Esophagus (tissue), 2 donors: Measurements from ENCODE around the gene ZCCHC7. TPM values are rescaled to one million over a fixed set of nuclear protein-coding genes. Genes with fewer than 3 reads are reported as not detected.

ENCODE experiments used
- H3K27ac ChIP-seq, 2 donors: one replicate each; pipeline ENCODE4 v1.5.1; 2013; ENCODE audit warnings: low read depth in 2 of 2, mild to moderate bottlenecking in 2 of 2, inconsistent platforms in 1 of 2, low read length in 1 of 2, moderate library complexity in 1 of 2
- H3K27me3 ChIP-seq, 2 donors: one replicate each; pipeline ENCODE4 v1.6.1; 2013; ENCODE audit warnings: low read length in 2 of 2, control low read depth in 1 of 2, mild to moderate bottlenecking in 1 of 2; ENCODE audit not compliant: insufficient read depth in 2 of 2, control insufficient read depth in 1 of 2
- H3K36me3 ChIP-seq, 2 donors: one replicate each; pipeline ENCODE4 v1.6.1; 2013; ENCODE audit warnings: low read length in 1 of 2; ENCODE audit not compliant: control insufficient read depth in 2 of 2, insufficient read depth in 2 of 2
- H3K4me1 ChIP-seq, 2 donors: one replicate each; pipeline ENCODE4 v1.6.1; 2013; ENCODE audit warnings: low read length in 1 of 2; ENCODE audit not compliant: control insufficient read depth in 2 of 2, insufficient read depth in 2 of 2
- H3K4me3 ChIP-seq, 2 donors: one replicate each; pipeline ENCODE4 v1.5.1; 2013; ENCODE audit warnings: low read length in 2 of 2, mild to moderate bottlenecking in 2 of 2, low read depth in 1 of 2, moderate library complexity in 1 of 2
- H3K9me3 ChIP-seq, 2 donors: one replicate each; pipeline ENCODE4 v1.6.1; 2013; ENCODE audit warnings: mild to moderate bottlenecking in 2 of 2, low read depth in 1 of 2, low read length in 1 of 2, moderate library complexity in 1 of 2; ENCODE audit not compliant: control insufficient read depth in 2 of 2, insufficient read depth in 1 of 2
- WGBS, 2 donors: extraction: QIAGEN DNeasy Blood & Tissue Kit; methylation state at CpG; one replicate each; pipeline ENCODE4 v1.1.7; 2013; 5-methylcytosine and 5-hydroxymethylcytosine counted together
- polyA plus RNA-seq, 2 donors: library from polyadenylated mRNA; stranded (reverse); fragments of 200-250 nt; gene quantifications; one replicate each; pipeline ENCODE4 v1.2.3, GENCODE V29; 2013
- donor health status: healthy with polysubstance abuse.
- donor health status: Bipolar disorder and iron deficiency.

ZCCHC7 gene
- polyA plus RNA-seq, 2 donors, result 5.4 to 5.7 TPM

GRCh38 chr9:37146410-37146809 is 26.0 kb downstream of the ZCCHC7 start:
- H3K4me1 ChIP-seq, result no peaks in the 10 kb centered on the region
- H3K36me3 ChIP-seq, result no peaks in the 10 kb centered on the region
- no peaks in the 10 kb centered on the region for H3K27me3 ChIP-seq
- no peak overlapping the region for H3K27ac ChIP-seq
- H3K9me3 ChIP-seq, result no peaks in the 10 kb centered on the region
- 30 to 40% methylated on average over 2 of the region's 2 CpGs for WGBS, 2 donors
- H3K4me3 ChIP-seq, result no peak overlapping the region

- H3K9me3 ChIP-seq, result no peaks in the 10 kb centered on the region
- H3K27me3 ChIP-seq, result no peaks in the 10 kb centered on the region
- no peaks in the 10 kb centered on the region for H3K4me1 ChIP-seq
- no peak overlapping the region for H3K27ac ChIP-seq
- no peak overlapping the region for H3K4me3 ChIP-seq
- no peaks in the 10 kb centered on the region for H3K36me3 ChIP-seq
- 90 to 92% methylated on average over 2 of the region's 2 CpGs for WGBS, 2 donors
Observed at GRCh38 chr9:37148181-37148580, 27.8 kb downstream of the ZCCHC7 start.

DNA sequence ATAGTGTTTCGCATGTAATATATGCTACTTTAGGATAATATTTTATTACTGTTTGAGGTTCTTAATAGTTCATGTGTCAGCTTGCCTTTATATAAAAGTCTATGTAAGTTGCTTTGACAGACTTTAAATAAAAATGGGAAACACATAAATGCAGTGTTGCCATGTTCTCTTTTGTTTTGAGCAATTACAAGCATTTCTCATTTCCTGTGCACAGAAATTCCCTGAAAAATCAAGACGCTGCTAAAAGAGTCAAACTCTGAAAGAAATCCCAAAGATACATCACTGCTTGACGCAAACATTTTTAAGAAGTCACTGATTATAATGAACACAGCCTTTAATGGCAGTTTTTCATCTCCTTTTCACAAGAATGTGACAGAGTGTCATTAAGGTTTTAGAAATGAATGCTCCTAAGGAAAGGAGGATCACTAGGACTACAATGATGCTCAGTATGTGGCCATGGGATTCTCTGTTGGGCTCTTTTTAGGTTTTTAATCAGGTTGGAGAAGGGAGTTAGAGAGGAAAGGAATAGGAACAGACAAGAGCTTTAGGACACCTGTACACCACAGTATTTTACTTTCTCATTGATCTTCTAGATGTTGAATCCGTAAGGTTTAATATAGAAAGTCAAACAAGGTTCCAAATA is 29.4 kb downstream of the ZCCHC7 start:
- Histone ChIP-seq H3K9me3 (no peaks in the 10 kb centered on the region), H3K4me1 (no peaks in the 10 kb centered on the region), H3K36me3 (no peaks in the 10 kb centered on the region), H3K27me3 (no peaks in the 10 kb centered on the region), H3K27ac (no peak overlapping the region), H3K4me3 (no peak overlapping the region)
- 85 to 91% methylated on average over 4 of the region's 4 CpGs for WGBS, 2 donors

GRCh38 chr9:37150415-37150814 is 30.0 kb downstream of the ZCCHC7 start:
- Histone ChIP-seq H3K4me3 (no peak overlapping the region), H3K9me3 (no peaks in the 10 kb centered on the region), H3K36me3 (no peaks in the 10 kb centered on the region), H3K4me1 (no peaks in the 10 kb centered on the region), H3K27me3 (no peaks in the 10 kb centered on the region), H3K27ac (no peak overlapping the region)

DNA sequence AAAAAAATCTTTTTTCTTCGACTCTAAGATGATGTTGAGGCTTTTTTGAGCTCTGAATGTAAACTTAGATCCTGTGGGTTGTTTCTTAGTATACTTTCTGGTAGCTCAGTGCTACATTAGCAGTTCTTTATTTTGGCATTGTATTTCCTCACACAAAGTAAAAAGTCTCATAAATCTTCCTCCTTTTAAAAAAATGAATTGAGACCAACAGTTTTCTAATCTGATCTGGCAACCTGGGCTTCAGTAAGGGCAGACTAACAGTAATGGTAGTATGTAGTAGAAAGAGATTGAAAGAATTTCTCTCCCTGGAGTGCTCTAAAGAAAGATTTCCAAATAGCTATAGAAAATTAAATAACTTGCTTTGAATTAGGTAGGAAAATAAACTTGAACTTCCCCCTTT is 31.4 kb downstream of the ZCCHC7 start:
- H3K9me3 ChIP-seq, result no peaks in the 10 kb centered on the region
- WGBS, 2 donors, result 62 to 69% methylated on average over 1 of the region's 1 CpG

GRCh38 chr9:37152365-37152764 is 32.0 kb downstream of the ZCCHC7 start:
- 54 to 61% methylated on average over 2 of the region's 2 CpGs for WGBS, 2 donors
- Histone ChIP-seq H3K4me1 (no peaks in the 10 kb centered on the region), H3K4me3 (no peak overlapping the region), H3K36me3 (no peaks in the 10 kb centered on the region), H3K27me3 (no peaks in the 10 kb centered on the region), H3K9me3 (no peaks in the 10 kb centered on the region), H3K27ac (no peak overlapping the region)

More for the DNA sequence above, 31.4 kb downstream of the ZCCHC7 start:
- H3K27ac ChIP-seq, result no peak overlapping the region
- no peaks in the 10 kb centered on the region for H3K4me1 ChIP-seq
- no peak overlapping the region for H3K4me3 ChIP-seq
- H3K27me3 ChIP-seq, result no peaks in the 10 kb centered on the region
- no peaks in the 10 kb centered on the region for H3K36me3 ChIP-seq

GRCh38 chr9:37155601-37156000 is 35.2 kb downstream of the ZCCHC7 start:
- no peak overlapping the region for H3K27ac ChIP-seq
- H3K4me1 ChIP-seq, result no peaks in the 10 kb centered on the region
- no peak overlapping the region for H3K4me3 ChIP-seq
- H3K9me3 ChIP-seq, result no peaks in the 10 kb centered on the region
- H3K27me3 ChIP-seq, result no peaks in the 10 kb centered on the region
- no peaks in the 10 kb centered on the region for H3K36me3 ChIP-seq
- 95 to 97% methylated on average over 2 of the region's 2 CpGs for WGBS, 2 donors

GRCh38 chr9:37156205-37156604 is 35.8 kb downstream of the ZCCHC7 start:
- no peak overlapping the region for H3K27ac ChIP-seq
- no peaks in the 10 kb centered on the region for H3K9me3 ChIP-seq
- no peaks in the 10 kb centered on the region for H3K27me3 ChIP-seq
- no peaks in the 10 kb centered on the region for H3K4me1 ChIP-seq
- H3K36me3 ChIP-seq, result no peaks in the 10 kb centered on the region
- 94% methylated on average over 6 of the region's 6 CpGs for WGBS, 2 donors
- H3K4me3 ChIP-seq, result no peak overlapping the region

DNA sequence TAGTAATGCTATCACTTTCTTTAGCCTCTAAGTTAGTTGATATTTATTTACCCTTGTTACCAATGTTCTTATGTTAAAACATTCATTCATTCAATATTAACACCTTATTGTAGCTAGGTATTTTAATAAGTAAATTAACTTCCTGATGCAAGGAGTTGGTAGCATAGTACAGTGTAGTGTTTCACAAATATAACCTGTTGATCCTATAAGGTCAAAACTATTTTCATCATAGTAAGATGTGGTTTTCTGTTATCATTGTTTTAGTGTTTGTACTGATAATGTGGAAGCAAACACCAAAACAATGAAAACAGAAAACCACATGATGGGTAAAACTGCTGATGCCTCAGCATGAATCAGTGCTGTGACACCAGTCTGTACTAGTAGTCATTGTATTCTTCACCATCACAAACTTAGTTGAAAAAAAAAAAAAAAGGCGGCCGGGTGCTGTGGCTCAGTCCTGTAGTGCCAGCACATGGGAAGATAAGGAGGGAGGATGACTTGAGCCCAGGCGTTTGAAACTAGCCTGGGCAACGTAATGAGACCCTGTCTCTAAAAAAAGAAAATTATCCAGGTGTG is 36.5 kb downstream of the ZCCHC7 start:
- H3K4me3 ChIP-seq, result no peak overlapping the region
- 94 to 99% methylated on average over 4 of the region's 4 CpGs for WGBS, 2 donors
- no peaks in the 10 kb centered on the region for H3K27me3 ChIP-seq
- H3K36me3 ChIP-seq, result no peaks in the 10 kb centered on the region
- H3K9me3 ChIP-seq, result no peaks in the 10 kb centered on the region
- no peak overlapping the region for H3K27ac ChIP-seq
- H3K4me1 ChIP-seq, result no peaks in the 10 kb centered on the region

GRCh38 chr9:37157726-37158377 is 37.5 kb downstream of the ZCCHC7 start:
- WGBS, 2 donors, result 91 to 92% methylated on average over 4 of the region's 4 CpGs
- H3K27ac ChIP-seq, result no peak overlapping the region
- H3K9me3 ChIP-seq, result no peaks in the 10 kb centered on the region
- no peaks in the 10 kb centered on the region for H3K27me3 ChIP-seq
- H3K4me1 ChIP-seq, result no peaks in the 10 kb centered on the region
- no peak overlapping the region for H3K4me3 ChIP-seq
- H3K36me3 ChIP-seq, result no peaks in the 10 kb centered on the region
